NAMALWA (cell line): ENCODE measurements around the gene MEIOSIN.
"Not testable (repeated sequence)": the region's sequence is repeated elsewhere in the genome, so short reads cannot be mapped to it uniquely, and the experiment has no call there.

Experiments
- DNase-seq: peaks from one replicate; pipeline ENCODE4 v3.0.0-alpha.2; 2015; ENCODE audit warnings: low spot score

MEIOSIN gene, protein sequence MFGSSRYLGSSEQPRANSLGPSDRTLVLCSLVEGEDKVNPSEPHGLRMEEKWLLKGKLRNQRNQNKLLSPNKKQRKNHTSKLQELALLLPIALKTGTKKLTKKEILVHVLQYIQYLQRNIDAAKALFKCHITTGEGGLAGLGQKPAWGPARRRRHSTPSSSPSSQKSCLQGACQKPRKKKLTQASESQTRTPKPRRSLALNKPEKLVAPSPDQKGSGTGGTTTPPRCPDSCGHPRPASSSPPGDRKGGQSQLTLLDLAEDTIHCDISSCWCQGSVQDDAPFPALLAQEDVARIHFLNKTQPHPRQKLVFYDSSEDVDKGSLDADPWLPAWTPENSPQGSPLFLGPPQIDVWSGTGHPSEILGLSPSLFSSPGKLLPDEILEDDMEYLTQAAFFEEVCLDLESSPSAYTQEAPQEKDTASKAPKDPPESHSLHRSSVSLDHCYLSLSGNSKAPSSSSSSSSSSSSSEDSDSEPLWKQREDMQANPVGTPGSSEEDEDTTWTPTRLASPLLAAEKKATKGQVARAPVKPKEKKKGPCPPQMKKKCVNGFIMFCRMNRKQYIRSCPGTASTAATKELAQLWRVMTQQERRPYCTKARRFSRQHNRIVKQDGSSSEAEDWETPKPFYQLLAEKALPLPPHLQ

DNA sequence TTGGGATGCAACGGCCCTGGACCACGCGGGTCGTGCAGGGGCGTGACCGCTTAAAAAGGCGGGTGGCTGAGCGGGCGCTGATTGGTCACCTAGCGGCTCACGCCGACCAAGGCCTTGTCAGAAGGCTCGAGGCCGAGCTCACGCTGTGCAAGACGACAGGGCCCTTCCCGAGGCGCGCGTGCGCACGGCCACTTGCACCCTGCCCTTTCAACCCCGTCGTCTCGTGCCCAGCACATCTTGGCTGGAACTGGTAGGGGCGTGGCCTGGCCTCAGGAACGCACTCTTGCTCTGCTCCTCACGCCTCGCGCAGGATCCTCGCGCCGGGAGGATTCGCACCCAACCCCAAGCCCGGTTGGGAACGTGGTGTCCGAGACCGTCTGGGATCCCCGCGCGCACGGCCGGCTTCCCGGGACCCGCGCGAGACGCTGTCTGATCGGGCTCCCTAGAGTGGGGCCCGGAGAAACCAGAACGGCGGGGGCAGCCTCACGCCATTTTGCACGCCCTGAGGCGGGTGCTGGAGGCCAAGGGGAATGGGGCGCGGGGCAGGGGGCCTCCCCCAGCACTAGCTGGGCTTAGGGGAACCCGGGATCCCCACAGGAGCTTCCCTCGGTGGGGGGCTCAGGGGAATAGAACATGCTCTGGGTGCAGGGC lies at the start of gene MEIOSIN:
TSS of gene MEIOSIN (plus strand) at position 280 of the 651 bp plus-strand sequence. CDS start 1,938 bp downstream, outside the sequence.
- DNase-seq = no peak

DNA sequence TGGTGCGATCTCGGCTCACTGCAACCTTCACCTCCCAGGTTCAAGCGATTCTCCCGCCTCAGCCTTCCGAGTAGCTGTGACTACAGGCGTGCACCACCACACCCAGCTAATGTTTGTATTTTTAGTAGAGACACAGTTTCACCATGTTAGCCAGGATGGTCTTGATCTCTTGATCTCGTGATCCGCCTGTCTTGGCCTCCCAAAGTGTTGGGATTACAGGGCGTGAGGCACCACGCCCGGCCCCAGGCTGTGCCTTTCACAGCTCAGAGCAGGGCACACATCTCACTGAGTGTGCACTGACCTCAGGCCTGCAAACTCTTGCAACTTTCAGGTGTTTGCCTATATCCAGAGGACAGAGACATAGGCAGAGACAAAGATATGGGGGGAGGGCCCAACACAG lies 48.2 kb upstream of the MEIOSIN start:
- DNase-seq = not testable (repeated sequence)

DNA sequence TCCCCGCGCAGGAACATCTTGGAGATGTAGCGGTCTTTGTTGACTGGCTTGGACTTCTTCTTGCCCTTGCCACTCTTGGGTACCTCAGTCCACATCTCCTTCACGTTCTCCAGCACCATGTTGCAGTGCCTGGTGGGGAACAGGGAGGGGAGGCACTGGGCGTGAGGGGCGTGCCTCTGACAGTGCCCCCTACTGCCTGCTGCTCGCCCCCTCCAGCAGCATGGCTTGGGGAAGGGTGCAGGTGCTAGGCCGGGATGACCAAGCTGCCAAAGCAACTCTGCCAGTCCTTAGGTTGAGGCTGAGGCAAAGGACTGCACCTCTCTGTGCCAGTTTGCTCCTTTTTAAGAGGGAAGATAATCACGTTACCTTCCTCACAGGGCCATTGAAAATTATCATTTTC lies 45.6 kb upstream of the MEIOSIN start:
- DNase-seq = no peak

DNA sequence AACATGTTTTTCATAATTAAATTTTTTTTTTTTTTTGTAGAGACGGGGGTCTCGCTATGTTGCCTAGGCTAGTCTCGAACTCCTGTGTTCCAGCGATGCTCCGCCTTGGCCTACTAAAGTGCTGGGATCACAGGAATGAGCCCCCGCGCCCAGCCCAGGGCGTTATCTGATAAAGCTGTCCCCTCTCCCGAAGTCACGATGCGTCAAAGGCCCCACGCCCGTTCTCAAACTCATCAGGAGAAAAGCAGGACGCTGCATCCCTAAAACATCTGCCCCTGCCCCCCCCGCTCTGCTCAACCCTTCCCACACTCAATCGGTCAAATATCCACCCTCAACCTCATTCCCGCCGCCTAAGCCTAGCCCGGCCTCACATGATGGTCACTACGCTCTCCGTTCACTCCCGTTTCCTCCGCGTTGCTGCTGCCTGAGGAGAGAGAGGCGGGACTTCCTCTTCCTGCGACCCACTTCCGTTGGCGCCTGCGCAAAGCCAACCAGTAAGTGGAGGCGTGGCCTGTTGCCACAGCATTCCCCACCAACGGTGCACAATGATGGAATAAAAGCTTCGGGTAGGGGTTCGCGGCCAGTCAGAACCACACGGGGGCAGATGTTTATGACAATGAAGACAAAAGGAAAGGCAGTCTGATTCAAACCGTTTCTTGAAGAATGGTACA lies 41.6 kb upstream of the MEIOSIN start, which contains the start of gene SNRPD2:
TSS of gene SNRPD2 (minus strand) at position 438 of the 671 bp plus-strand sequence. CDS start at position 373, 65 bp downstream.
- DNase-seq = peak; percentile 96

DNA sequence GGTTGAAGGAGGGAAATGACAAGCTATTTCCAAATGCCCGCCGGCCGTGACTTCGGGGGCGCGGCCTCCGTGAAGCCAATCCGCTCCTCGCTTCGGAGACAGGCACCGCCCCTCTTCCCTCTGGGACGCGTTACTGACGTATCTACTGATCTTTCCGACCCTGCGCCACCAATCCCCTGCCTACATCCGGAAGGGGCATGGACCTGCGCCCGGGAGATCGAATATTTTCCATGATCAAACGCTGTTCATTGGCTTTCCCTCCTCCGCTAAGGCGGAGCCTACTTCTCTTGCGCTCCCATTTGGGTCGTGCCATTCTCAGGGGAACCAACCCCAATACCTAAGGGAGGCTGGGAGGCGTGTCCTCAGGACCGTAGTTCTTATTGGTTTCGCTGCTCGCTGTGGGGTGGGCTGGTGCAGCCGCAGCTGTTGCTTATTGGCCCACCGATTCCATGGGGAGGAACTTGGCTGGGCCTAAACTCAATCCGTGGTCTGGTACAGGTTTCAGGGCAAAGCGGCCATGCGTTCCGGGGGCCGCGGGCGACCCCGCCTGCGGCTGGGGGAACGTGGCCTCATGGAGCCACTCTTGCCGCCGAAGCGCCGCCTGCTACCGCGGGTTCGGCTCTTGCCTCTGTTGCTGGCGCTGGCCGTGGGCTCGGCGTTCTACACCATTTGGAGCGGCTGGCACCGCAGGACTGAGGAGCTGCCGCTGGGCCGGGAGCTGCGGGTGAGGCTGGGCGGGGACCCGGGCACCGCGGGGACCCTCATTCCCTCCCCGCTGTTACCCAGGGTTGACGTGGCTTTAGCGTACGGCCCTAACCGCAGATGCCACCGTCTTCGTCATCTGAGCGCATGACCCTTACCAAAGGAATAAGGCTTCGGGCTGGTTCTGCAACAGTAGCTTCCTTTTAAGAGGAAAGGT lies 40.8 kb upstream of the MEIOSIN start, which contains the start of gene QPCTL:
TSS of gene QPCTL (plus strand) at position 480 of the 919 bp plus-strand sequence. CDS start at position 518, 38 bp downstream.
- peak; percentile 100 for DNase-seq

DNA sequence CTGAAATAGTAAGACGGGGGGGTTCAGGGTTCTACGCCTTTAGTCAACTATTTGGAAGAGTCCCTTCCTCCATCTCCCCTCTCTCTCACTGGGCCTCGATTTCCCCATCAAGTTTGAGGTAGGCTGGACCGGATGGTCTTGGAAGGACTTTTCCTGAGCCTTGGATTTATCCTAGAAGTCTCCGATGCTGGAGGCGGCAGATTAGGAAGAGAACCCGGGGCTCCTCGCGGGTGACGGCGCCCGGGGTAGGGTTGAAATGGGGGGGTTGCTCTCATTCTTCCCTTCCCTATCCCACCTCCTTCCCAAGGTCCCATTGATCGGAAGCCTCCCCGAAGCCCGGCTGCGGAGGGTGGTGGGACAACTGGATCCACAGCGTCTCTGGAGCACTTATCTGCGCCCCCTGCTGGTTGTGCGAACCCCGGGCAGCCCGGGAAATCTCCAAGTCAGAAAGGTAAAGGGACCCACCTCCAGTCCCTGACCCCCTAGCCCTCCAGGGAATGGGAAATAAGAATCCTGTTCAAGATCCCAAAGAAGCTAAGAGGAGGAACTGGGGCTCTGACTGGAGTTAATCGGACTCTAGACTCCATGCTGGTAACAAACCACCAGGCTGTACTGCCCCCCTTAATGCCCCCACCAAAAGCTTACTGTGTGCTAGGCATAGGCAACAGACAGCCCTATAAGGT lies 40.0 kb upstream of the MEIOSIN start:
- DNase-seq = peak; percentile 81

DNA sequence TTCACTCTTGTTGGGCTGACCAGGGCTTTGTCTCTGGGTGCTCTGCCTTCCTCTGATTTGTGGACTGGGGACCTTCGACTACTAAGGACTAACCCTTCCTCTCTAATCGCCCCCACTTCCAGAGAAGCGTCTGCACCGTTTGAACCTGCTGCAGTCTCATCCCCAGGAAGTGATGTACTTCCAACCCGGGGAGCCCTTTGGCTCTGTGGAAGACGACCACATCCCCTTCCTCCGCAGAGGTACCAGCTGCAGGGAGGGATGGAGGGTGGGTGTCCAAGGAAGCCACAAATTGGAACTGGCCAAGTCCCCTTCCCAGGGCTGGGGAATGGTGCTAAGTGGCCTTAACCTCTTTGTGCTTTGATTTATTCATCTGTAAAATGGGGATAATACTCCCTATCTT lies 31.6 kb upstream of the MEIOSIN start:
- DNase-seq = no peak

DNA sequence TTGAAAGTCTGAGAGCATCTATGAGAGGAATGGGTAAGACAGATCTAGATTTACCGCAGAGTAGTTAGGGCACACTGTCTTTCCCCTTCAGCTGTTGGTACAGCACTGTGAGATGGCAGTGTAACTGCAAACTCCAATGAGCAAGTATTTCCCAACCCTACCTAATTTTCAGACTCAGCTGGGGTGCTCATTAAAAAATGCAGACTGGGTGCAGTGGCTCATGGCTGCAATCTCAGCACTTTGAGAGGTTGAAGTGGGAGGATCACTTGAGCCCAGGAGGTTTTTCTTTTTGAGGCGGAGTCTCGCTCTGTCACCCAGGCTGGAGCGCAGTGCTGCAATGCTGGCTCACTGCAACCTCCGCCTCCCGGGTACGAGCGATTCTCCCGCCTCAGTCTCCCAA lies 28.1 kb upstream of the MEIOSIN start:
- DNase-seq = peak; percentile 38

DNA sequence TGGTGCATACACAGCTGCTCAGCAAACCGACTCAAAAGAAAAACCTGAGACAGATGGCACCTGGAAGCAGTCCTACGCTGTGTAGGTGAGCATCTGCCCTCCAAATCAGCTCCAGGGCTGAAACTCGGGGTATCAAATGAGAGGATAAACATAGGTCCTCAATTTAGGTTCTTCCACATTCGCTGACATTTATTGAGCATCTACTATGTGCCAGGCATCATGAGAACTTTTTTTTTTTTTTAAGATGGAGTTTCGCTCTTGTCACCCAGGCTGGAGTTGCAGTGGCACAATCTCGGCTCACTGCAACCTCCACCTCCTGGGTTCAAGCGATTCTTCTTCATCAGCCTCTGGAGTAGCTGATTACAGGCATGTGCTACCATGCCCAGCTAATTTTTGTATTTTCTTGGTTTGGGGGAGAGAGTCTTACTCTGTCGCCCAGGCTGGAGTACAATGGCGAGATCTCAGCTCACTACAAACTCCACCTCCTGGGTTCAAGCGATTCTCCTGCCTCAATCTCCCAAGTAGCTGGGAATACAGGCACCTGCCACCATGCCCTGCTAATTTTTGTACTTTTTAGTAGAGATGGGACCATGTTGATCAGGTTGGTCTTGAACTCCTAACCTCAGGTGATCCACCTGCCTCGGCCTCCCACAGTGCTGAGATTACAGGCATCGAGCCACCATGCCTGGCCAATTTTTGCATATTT lies 27.4 kb upstream of the MEIOSIN start:
- DNase-seq = no peak

DNA sequence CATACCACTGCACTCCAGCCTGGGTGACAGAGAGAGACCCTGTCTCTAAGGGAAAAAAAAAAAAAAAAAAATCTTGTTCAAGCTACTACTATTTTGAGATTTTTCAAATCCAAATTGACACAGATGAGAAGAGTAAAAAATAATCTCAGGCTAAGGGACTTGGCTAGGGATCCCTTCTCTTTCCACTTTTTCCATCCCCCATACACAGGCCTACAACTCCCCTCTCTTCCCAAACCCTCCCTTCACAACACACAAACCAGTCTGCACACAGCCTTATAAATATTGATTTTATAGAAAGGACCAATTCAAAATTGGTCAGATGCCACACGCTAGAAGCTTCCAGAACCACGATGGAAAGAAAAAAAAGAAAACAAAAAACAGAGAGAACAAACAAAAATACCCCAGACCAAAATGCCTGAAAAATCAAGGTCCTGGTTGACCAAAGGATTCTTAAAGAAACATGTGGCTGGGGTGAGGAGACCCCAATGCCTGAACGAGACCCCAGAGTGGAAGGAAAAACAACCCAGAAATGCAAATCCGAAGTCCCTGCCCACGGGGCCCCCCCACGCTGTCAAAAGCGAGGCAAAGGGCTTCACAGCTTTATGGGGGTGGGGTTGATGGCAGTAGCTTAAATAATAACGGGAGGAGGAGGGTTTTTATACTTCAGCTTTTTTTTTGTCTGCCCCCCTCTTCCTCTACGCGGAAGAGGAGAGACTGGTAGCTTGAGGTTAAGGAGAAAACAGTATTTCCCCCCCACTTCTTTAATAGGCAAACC lies 22.7 kb upstream of the MEIOSIN start:
- no peak for DNase-seq

DNA sequence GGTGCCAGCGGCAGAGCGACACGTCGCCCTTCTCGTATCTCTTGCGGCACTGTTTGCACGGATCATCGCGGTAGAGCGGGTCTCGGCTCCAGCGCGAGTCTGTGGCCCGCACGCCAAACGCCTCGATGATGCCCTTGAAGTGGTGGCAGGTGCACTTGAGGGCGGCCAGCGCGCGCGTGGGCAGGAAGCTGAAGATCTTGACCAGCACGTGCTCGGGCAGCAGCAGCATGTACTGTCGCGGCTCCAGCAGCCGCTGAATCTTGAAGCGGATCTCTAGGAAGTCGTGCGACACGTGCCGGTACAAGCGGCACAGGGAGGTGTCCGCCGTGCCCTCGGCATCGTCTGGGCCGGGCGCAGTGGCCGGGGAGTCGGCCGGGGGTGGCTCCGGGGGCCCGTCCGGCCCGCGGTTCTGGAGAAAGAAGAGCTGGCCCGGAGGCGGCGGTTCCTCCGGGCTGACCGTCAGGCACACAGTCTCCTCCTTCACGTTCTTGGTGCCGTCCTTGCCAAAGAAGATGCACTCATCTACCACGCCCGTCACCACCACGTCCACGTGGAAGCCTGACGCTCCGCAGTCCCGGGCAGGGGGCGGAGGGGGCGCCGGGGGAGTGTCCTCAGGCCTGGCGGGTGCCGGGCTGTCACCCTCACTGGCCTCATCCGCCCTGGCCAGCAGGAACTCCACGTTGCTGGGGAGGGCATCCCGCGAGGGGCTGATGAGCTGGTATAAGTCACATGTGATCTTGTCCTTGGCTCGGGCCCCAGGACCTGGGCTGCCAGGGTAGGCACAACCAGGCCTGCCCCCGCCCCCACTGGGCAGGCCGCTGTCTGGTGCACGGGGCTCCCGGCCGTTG lies 21.2 kb upstream of the MEIOSIN start:
- no peak for DNase-seq

DNA sequence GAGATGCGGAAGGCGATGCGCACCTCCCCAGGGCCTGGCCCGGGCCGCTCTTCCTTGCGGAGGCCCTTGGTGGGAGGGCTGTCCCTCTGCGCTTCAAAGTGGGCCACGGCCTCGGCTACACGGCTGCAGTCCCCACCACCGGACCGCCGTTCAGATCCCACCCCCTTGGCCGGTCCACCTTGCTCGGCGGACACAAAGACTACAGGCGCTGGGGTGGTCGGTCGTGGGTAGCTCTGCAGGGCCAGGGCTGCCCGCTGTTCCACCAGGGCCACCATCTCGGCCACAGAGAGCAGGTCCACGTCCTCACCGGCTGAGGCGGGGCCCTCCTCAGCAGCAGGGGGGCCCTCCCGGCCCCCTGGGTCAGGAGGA lies 20.6 kb upstream of the MEIOSIN start:
- DNase-seq = no peak

DNA sequence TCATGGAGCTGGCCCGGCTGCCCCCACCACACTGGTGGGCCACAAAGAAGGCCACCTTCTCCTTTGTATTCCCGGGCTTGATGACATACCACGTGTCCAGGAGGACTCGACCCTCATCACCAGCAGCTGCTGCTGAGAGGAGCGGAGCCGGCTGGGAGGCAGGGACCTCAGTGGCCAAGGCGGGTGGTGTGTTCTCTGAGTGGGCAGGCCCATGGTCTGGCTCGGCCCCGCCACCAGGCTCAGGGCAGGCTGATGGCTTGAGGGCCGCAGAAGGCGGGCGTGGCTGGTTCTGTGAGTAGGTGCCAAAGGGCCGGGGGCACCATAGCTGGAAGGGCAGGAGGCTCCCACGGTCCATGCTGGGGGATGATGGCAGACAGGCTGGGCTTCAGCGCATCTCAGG lies 20.1 kb upstream of the MEIOSIN start:
- DNase-seq = no peak

DNA sequence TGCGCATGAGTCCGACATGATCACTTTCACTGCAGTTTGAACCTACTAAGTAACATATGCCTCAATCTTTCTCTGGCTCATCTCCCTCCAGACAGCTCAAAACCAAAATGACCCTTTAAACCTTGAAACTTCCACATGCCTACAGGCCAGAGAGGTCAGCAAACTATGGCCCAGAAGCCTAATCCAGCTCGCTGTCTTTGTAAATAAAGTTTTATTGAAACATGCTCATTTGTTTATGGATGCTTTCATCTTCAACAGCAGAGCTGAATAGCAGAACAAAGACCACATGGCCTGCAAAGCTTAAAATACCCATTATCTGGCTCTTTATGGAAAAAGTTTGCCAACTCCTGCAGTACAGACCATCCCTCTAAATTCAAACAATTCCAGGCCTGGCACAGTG lies 18.1 kb upstream of the MEIOSIN start:
- no peak for DNase-seq

DNA sequence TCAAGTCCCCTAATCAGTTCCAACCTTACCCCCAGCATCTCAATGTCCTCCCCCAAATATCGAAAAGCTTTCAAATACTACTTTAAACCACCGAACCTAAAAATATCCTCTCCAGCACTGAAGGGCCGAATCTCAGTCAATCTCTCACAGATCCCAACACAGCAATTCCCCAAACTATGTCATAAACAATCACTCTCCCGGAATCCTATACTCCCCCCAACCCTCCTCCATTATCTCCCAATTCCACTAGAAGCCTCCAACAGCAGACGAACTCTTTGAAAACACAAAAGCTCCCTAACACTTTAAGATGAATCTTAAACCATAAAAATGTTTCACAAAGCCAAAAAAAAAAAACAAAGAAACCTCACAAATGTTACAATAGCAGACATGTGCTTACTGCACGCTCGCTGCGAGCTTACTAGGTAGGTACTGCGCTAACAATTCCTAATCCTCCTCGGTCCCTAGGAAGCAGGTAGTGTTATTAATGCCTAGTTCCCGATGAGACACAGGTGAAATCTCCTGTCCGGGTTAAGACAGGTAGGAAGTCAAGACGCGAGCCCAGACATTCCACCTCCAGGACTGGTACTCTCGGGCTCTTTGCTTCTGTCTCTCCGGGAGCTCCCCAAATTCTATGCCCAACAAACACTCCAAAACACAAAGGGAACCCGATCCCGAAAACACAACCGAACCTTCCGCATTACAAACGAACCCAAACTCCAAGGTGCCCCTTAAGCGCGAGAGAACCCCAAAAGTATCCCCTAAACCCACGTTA lies 16.7 kb upstream of the MEIOSIN start:
- DNase-seq = no peak

DNA sequence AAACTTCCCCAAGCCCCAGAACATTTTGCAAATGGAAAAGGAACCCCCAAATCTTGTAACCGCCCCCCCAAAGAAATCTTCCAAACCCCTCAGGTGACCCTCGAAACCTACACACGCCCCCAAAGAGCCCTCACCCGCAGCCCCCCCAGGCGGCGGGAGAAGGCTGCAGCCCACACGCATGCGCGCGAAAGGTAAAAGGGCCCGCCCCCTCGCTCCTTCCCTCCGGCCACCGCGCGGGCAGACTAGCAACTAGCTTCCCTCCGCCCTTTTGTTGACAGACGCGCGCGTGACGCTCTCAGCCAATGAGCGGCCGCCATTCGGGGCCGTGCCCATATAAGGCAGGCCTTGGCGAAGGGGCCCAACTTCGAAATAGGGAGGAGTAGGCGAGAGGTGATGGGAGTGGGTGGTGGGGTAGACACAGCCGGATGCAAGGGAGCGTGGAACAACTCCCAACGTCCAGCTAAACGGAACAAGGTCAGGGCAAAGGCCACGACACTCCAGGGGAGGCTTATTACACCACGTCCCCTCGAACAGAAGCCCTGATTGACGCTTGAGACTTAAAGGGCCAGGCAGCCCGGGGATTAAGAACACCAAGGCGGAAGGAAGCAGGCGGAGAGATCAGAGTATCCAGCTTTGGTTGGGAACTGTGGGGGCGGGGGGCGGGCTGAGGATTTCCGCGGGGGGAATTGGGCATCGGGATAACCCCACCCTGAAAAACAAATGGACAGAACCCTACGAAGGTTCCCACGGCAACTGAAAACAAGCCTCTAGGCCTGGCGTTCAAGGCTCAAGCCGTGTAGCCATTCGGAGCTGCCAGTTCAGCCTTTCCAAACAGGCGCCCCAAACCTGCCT lies 15.9 kb upstream of the MEIOSIN start:
- DNase-seq = peak; percentile 99
